ENCODE measurements around the gene POM121L2. TPM values are rescaled to one million over a fixed set of nuclear protein-coding genes. Genes with fewer than 3 reads are reported as not detected.

POM121L2 gene
- 0.12 TPM in 1 of 2 replicates, not detected in the other for total RNA-seq (2014; rRNA removed; shearing (Covaris generic))

DNA sequence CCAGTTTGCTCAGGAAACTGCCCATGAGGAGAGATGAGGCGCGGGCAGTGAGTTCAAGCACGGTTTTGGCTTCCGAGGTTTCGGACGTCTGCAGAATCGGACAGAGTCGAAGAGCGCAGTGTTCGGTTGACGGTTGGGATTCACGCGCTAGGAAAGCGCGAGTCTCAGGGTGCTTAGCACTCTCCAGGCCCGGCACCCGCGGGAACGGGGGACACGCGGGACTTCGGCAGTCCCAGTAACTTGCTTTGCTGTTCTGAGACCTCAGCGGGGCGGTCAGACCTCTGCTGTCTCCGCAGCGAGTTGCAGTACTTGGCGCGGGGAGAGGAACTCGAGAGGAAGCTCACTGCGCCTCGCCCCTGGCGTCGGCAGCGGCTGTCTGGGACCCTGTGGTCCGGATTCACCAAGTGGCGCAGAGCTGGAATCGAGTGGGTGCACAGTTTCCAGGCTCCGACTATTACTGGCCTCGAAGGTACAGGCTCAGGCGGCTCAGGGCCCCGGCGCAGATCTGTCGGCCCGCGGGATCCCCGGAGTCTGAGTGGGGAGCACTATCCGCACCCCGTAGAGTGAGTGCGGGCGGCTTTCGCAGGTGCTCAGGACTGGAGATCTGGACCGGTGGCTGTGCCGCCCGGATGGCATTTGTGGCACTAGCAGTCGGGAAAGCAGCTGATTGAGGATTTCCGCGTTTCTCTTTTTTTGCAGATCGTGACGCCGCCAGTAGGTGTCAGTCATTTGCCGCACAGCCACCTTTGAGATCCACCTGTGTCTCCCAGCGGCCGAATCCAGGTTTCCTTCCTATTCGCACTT, at the start of gene POM121L2:
Gene POM121L2 (minus strand): TSS at position 128 of the 804 bp plus-strand sequence. CDS start 103 bp downstream, at position 25.
- peak; percentile 57 for DNase-seq (ENCODE audit: low read depth)

DNA sequence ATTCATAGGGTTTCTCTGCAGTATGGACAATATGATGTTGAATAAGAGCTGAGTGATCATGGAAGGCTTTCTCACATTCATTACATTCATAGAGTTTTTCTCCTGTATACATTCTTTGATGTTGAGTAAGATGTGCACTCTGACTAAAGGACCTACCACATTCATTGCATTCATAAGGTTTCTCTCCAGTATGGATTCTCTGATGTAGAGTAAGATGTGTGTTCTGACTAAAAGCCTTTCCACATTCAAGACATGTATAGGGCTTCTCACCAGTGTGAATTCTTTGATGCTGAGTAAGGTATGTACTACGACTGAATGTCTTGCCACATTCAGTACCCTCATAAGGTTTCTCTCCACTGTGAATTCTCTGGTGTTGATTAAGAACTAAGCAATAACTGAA, 47.2 kb upstream of the POM121L2 start:
- DNase-seq (ENCODE audit: low read depth), result no peak

DNA sequence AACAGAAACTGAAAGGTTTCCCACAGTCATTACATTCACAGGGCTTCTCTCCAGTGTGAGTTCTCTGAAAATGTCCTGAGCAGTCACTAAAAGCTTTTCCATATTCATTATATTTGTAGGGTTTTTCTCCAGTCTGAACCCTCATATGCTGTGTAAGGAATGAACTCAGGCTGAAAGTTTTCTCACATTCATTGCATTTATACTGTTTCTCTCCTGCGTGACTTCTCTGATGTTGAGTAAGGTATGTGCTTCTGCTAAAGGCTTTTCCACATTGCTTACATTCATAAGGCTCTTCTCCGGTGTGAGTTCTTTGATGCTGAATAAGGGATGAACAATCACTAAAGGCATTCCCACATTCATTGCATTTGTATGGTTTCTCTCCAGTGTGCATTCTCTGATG, 46.7 kb upstream of the POM121L2 start:
- DNase-seq (ENCODE audit: low read depth), result no peak

DNA sequence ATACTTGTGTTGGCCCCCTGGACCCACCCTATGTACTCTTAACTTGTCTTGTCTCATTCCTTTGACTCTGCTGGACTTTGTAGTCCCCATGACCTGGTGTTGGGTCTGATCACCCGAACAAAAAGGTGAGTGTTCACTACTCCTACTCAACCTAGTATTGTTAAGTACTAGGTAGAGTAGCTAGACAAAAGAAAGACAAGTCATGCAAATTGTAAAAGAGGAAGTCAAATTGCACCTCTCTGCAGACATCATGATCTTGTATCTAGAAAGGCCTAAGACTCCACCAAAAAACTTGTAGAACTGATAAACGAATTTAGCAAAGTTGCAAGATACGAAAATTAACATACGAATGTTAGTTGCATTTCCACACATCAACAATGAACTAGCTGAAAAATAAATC, 40.8 kb upstream of the POM121L2 start:
- no peak for DNase-seq (ENCODE audit: low read depth)

DNA sequence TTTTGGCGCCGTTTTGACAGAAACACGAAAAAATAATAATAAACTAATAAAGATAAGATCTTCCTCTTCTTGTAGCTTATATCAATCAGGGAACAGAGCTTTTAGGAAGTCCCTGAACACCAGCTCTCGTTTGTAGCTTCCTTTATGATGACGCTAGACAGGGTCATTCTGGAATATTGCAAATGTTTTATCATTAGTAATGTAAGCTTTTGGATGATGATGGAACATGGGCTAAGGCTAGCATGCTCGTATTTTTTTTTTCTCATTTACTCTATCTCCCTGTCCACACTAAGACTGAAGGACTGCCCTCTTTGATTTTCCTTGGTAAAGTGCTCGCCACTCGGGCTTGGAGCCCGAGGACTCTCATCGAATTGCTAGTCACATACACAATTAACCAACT, 22.1 kb upstream of the POM121L2 start:
- DNase-seq (ENCODE audit: low read depth), result no peak

DNA sequence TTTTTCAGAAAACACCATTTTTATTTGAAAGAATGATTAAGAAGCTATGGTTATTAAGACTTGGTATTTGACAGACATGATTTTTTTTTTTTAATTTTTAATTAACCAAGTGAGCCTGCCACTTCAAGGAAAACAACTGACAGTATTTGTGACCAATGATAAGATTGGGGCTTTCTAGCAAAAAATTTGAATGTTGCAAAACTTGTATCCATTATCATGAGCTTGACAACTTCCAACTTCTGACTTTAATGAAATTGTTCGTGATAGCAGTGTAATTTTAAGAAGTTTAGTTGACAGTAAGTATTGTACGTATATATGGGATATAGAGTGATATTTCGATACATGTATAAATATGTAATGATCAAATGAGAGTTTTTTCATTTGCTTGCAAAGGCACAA, 21.6 kb upstream of the POM121L2 start:
- DNase-seq (ENCODE audit: low read depth), result no peak

DNA sequence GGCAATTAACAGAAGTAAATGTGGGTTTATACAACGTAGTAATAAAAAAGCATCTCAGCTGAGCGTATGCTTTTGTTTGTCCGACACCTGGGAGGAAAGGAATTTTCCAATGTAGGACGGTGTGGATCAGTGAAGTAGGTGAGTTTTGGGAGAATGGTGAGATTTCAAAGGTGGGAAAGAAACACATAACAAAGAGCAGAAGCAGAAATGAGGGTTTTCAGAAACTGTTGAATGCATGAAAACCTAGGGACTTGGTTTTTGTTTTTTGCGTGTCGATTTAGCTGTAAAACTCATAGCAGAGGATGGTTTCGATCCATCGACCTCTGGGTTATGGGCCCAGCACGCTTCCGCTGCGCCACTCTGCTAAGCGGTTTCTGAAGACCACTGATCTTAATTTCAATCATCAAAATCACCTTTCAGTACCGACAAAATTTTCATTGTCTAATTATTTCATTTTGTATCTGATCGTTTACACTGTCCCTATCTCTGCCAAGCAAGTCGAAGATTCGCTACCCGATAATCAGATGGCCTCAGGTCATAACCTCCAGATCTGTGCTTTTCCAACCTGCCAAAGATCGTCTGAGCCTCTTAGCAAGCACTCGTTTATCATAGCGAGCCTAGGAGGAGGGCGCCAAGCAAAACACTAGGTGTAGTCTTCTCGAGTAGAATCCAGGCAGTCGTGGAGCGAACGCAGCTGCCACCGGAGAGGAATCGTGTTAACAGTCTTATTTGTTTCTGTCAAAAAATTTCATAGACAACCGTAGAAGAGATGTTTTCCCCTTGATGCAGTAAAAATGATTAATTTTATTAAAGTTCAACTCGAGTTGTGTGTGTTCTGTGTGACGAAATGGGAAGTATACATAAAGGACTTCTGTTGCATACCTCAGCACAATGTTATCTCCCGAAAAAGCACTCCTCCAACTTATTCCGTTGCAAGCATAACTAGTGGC, 20.9 kb upstream of the POM121L2 start:
- DNase-seq (ENCODE audit: low read depth), result peak; percentile 61

DNA sequence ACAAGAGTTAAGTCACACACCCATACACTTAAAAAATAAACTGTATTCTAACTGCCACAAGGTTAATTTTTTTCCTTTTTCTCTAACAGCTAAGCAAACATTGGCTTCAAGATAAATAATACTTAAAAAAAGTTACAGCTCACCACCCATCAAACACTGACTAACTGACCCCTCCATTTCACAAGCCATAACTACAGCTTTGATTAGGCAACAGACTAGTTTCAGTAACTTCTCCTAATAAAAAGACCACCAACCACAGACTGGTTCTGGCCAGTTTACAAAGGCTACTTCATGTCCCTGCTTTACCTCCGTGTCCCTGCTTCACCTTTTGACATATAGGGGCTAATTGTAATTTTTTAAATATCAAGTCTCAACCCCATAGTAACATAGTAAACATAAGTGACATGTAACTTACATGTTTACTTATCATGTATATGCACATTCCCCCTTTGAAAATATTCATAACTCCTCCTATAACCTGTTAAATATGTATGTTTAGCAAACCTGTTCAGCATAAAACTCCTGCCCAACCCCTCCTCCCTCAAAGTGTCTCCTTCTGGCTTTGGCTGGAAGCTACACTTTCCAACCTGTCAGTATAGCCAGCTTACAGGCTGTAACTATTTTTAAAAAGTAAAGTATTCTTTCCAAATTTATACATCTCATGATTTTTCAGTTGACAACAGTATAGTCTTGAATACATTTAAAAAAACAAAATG, 15.1 kb upstream of the POM121L2 start:
- no peak for DNase-seq (ENCODE audit: low read depth)

DNA sequence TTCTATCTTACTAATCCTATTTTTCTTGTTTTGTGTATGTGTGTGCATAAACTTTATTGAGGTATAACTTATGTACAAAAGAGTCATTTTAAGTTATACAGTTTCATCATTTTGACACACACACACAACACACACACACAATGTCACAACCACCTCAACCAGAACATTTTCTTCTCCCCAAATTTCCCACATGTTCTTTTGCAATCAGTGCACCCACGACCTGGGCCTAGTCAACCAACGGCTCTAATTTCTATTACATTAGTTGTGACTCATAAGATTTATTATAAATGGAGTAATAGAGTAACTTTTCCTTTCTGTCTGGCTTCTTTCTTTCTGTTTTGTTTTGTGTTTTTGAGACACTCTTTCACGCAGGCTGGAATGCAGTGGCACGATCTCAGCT, 9.8 kb upstream of the POM121L2 start:
- no peak for DNase-seq (ENCODE audit: low read depth)

DNA sequence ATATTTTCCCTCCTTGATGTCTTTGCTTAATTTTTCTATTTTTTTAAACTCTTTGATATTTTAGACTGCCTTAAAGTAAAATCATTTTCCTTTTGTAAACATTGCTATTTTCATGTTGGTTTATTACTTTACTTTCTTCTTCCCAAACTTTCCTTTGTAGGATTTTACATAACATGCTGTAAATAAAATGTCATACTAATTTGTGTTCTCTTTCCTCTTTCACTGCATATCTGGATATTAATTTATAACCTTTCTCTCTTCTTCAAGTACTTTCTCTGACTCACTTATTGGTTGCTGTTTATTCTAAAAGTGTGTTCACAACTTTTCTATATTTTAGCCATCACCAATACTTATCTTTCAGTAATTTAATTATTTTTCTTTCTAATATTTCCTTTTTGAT, 9.3 kb upstream of the POM121L2 start:
- no peak for DNase-seq (ENCODE audit: low read depth)

DNA sequence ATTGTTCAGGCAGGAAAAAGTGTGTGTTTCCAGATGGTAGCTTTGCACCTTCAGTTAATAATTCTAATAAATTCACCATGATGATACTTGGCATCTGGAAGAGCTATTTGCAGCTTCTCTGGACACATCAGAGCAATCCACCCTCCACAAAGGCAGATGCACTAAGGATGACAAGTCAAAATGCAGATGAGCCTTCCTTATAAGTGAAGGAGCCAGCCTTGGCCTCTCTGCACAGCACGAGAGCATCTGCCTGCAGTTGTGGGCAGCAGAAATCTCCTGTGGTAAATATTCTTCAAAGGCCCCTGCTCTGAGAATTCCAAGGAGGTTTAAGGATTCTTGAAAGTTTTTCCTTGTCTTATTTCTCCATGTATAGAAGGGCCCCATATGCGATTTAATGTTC, 6.9 kb upstream of the POM121L2 start:
- DNase-seq (ENCODE audit: low read depth), result no peak

DNA sequence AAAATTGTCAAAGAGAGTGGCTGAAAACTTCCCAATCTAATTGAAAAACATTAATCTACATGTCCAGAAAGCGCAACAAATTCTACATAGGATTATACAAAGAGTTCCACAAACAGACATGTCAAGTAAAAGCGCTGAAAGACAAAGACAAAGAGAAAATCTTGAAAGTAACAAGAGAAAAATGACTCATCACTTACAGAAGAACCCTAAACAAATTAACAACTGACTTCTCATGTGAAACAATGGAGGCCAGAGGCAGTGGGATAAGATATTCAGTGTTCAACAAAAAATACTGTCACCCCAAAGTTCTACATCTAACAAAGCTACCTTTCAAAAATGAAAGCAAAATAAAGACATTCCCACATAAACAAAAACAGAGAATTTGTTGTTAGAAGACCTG, 2.0 kb upstream of the POM121L2 start:
- no peak for DNase-seq (ENCODE audit: low read depth)

DNA sequence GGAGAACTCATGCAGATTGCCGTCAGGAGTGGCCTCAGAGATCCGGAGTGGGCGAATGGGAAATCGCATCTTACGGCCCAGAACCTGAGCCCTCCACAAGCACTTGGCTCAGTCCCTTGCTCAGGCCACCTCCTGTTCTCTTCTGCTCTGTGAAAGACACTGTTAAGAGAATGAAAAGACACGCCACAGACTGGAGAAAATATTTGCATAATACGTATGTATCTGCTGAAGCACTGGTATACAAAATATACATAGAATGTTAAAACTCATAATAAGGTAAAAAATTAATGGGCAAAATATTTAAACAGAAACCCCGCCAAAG, 838 bp upstream of the POM121L2 start:
- no peak for DNase-seq (ENCODE audit: low read depth)

DNA sequence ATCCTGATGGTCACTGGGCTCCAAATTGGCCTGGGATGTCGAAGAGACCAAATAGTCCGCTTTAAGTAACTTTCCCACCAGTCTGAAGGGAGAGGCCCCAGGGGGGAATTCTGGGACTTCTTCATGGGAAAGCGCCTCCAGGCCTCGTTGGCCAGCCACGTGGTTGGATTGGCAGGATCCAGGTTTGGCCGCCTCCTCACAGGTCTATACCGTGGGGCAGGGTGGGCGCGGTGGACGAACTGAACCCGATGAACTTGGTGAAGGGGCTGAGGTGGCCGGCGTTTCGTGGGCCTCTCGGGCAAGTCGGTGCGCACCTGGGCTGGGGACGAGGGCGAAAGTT, 297 bp downstream of the POM121L2 start:
- no peak for DNase-seq (ENCODE audit: low read depth)

DNA sequence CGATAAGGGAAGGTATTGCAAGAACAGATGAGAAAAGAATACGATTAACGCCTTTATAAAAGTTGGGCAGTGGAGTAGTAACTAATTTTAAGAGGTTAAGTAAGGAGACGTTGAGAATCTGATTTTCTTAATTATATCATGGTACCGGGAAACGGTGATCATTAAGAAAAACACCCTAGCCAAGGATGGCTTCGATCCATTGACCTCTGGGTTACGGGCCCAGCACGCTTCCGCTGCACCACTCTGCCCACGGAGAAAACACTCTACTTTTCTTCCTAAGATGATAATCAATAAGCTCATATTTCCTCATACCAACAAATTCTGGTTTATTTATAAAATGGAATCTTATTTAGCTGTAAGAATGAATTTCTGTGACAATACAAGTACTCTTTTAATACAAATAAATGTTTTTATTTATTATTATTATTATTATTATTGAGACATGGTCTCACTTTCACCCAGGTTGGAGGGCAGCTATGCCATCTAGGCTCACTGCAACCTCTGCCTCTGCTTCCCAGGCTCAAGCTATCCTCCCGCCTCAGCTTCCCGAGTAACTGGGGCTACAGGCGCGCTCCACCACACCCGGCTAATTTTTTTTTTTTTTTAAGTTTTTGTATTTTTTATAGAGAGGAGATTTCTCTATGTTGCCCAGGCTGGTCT, 8.3 kb downstream of the POM121L2 start:
- no peak for DNase-seq (ENCODE audit: low read depth)

DNA sequence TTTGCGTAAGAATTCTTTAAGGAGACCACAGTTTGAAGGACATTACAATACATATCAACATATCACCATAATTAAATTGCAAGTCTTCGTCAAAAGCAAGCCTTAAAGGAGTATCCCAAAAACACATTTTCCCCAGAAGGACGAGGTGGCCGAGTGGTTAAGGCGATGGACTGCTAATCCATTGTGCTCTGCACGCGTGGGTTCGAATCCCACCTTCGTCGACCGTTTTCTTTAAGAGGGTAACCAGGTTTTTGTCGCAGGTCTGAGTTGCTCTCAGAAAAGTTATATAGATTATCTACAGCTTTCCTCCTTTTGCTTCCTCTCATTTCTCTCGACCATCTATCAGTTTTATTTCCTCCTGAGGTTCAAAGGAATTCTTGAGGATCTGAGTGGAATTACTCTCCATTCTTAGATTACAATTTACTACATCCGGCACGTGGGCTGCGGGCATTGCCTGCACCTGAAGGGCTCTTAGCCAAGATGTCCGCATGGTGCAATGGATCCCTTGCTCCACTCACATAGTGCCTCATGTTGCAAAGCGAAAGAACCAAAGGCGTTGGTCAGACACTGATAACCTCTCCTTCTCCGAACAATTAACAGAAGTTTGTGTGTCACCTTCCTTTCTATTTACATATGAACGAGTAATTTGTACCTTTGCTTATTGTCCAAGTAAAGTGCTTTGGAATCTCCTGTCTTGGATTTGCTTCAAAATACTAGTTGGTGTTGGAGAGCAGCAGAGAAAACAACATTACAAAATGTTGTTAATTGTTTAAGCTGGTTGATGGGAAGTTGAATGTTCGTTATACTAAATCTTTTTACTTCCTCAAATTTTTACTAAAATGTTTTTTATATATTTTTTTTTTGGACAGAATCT, 14.0 kb downstream of the POM121L2 start:
- peak; percentile 55 for DNase-seq (ENCODE audit: low read depth)

DNA sequence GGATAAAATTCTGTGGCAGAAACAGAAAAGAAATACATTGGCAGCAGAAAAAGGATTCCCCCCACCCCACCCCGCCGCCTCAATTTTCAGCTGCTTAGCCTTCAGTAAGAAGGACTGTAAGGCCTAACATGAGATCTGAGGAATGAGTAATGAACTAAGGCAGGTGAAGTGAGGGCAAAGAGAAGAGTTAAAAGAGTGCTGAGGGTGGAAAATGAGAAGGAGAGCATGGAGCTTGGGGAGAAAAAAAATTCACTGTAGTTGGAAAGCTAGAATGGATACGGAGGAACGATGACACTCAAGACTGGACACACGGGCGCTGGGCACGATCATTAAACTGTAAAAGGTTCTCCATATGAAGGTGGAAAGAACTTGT, 14.6 kb downstream of the POM121L2 start:
- DNase-seq (ENCODE audit: low read depth), result no peak

DNA sequence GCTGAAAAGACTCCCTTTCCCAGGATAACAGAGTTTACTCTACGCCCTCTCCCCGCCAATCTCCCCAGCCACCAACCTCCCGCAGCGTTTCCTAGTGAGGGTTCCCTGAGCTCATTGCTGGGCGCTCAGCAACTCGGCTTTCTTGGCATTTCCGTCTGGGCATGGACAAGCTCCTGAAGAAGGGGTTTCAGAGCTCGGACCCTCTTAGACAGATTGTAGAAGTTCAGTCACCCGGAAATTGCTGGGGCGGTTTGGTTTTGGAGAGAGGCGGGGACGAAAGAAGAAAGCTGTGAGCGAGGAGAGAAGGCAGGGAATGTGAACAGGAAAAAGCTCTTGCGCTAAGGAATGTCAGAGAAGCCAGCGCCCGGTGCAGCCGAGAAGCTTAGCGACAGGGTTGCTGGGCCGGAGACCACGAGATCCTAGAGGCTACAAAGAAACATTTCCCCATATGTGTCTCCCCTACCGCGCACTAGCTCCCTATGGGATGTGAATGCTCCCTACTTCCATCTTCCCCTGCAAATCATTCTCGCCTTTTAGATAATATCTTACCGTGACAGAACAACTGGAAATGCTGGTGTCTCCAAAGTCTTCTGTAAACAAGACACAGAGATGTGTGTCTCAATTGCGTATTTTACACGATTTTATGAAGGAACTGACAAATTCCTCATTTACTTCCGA, 15.8 kb downstream of the POM121L2 start:
- peak; percentile 64 for DNase-seq (ENCODE audit: low read depth)

DNA sequence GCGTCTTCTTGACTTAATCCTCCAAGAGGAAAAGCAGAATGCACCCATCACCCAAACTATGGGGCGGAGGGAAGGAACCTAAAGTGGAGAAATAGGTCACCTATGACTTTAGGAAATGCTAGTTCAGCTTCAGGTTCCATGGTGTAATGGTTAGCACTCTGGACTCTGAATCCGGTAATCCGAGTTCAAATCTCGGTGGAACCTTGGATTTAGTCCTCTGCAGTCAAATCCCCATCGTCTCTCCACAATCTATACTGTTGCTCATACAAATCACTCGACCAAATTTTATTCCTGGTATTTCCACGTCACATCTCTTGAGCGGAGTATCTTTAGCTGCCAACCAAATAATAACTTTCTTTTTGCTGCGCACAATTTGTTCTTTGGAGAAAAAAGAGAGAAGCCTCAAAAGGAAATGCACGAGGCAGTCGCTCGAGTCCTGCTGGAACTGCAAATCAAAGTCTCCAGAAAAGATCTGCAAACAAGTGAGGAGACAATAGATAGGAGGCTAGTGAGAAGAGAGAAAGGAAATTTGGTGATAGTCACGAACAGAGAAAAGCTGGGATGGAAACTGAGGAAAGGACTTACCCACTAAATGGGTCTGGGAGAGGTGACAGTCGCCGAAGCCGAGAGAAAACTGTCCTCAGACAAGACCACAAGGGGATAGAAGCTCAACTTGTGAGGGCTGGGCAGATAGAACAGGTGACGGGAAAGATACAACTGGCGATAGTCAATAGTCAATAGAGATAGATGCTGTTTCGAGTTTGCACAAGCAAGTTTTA, 16.6 kb downstream of the POM121L2 start:
- DNase-seq (ENCODE audit: low read depth), result peak; percentile 67

DNA sequence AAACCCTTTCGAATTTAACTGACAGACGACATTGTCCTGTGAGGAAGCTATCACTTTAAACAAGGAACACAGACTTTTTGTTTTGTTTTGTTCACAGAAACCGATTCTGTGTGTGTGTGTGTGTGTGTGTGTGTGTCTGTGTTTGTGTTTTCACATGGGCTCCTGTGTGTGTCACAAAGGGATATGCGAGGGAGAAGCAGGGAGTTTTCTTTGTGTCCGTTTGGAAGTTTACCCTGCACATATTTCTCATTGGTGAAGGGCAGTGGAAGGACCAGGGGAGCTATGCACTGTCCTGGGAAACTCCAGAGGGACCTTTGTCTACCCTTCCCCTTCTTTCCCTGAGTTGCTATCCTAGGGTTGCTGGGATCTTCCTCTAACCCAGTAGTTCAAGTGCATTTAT, 17.7 kb downstream of the POM121L2 start:
- DNase-seq (ENCODE audit: low read depth), result peak; percentile 29

Data from RPMI7951 (cell line).